ENCODE results near the gene LNX2. TPM values are rescaled to one million over a fixed set of nuclear protein-coding genes. Genes with fewer than 3 reads are reported as not detected.

The LNX2 gene
- polyA plus RNA-seq, 1 experiment, result 4.6 TPM

GRCh38 chr13:27628081-27628480 is 7.8 kb upstream of the LNX2 start:
- no peak for DNase-seq (ENCODE audit: low read depth)
- TF ChIP-seq CTCF (IDR thresholded peaks at IDR 0.05; ENCODE audit: insufficient read depth, low read depth, low read length), result no peak
- H3K27me3 ChIP-seq (ENCODE audit: control insufficient read depth, insufficient read depth, low read length), result no peaks in the 10 kb centered on the region
- no peak overlapping the region for H3K4me3 ChIP-seq (ENCODE audit: low read depth, low read length)
- H3K36me3 ChIP-seq (ENCODE audit: control insufficient read depth, insufficient read depth, low read length), result no peaks in the 10 kb centered on the region
- ChIA-PET POLR2A (no interaction called here), CTCF (interaction anchor here (1.0 kb wide), 1 partner anchor 11 kb away, joined by 4 read pairs; no protein-coding TSS in a partner anchor)

- DNase-seq (ENCODE audit: low read depth), result no peak
- ChIA-PET POLR2A (no interaction called here), CTCF (no interaction called here)
- Histone ChIP-seq H3K27me3 (ENCODE audit: control insufficient read depth, insufficient read depth, low read length) (no peaks in the 10 kb centered on the region), H3K36me3 (ENCODE audit: control insufficient read depth, insufficient read depth, low read length) (no peaks in the 10 kb centered on the region), H3K4me3 (ENCODE audit: low read depth, low read length) (no peak overlapping the region)
- TF ChIP-seq CTCF (IDR thresholded peaks at IDR 0.05; ENCODE audit: insufficient read depth, low read depth, low read length), result no peak
Measured at GRCh38 chr13:27627380-27627779, 7.1 kb upstream of the LNX2 start.

GRCh38 chr13:27625839-27626238 is 5.5 kb upstream of the LNX2 start:
- Histone ChIP-seq H3K27me3 (ENCODE audit: control insufficient read depth, insufficient read depth, low read length) (no peaks in the 10 kb centered on the region), H3K4me3 (ENCODE audit: low read depth, low read length) (no peak overlapping the region), H3K36me3 (ENCODE audit: control insufficient read depth, insufficient read depth, low read length) (no peaks in the 10 kb centered on the region)
- DNase-seq (ENCODE audit: low read depth), result no peak
- no peak for TF ChIP-seq CTCF (IDR thresholded peaks at IDR 0.05; ENCODE audit: insufficient read depth, low read depth, low read length)
- POLR2A ChIA-PET, result no interaction called here
- CTCF ChIA-PET, result no interaction called here

GRCh38 chr13:27624071-27624470 is 3.7 kb upstream of the LNX2 start:
- H3K27me3 ChIP-seq (ENCODE audit: control insufficient read depth, insufficient read depth, low read length), result no peaks in the 10 kb centered on the region
- no peak for TF ChIP-seq CTCF (IDR thresholded peaks at IDR 0.05; ENCODE audit: insufficient read depth, low read depth, low read length)
- DNase-seq (ENCODE audit: low read depth), result no peak
- ChIA-PET POLR2A (no interaction called here), CTCF (interaction anchor here (1.2 to 1.6 kb wide), 2 partner anchors 10 to 15 kb away, joined by 3 to 4 read pairs; no protein-coding TSS in a partner anchor)
- H3K4me3 ChIP-seq (ENCODE audit: low read depth, low read length), result no peak overlapping the region
- no peaks in the 10 kb centered on the region for H3K36me3 ChIP-seq (ENCODE audit: control insufficient read depth, insufficient read depth, low read length)

- no peaks in the 10 kb centered on the region for H3K27me3 ChIP-seq (ENCODE audit: control insufficient read depth, insufficient read depth, low read length)
- no peak overlapping the region for H3K4me3 ChIP-seq (ENCODE audit: low read depth, low read length)
- POLR2A ChIA-PET, result no interaction called here
- CTCF ChIA-PET, result interaction anchor here (0.7 to 1.2 kb wide), 2 partner anchors 16 to 81 kb away, joined by 3 read pairs; no protein-coding TSS in a partner anchor
- no peak for DNase-seq (ENCODE audit: low read depth)
- TF ChIP-seq CTCF (IDR thresholded peaks at IDR 0.05; ENCODE audit: insufficient read depth, low read depth, low read length), result no peak
- no peaks in the 10 kb centered on the region for H3K36me3 ChIP-seq (ENCODE audit: control insufficient read depth, insufficient read depth, low read length)
Measured at GRCh38 chr13:27622881-27623280, 2.6 kb upstream of the LNX2 start.

All from BJ (cell line).